Islet precursor cell (in vitro differentiated cells): ENCODE results near the gene CGB2.
A peak's percentile ranks its signal among the peaks of the same experiment; 100 is the strongest.
"Not testable (repeated sequence)": the region's sequence is repeated elsewhere in the genome, so short reads cannot be mapped to it uniquely, and the experiment has no call there.

Experiments
- DNase-seq: peaks from one replicate; pipeline ENCODE4 v3.0.0-alpha.2; 2018

Gene CGB2

DNA sequence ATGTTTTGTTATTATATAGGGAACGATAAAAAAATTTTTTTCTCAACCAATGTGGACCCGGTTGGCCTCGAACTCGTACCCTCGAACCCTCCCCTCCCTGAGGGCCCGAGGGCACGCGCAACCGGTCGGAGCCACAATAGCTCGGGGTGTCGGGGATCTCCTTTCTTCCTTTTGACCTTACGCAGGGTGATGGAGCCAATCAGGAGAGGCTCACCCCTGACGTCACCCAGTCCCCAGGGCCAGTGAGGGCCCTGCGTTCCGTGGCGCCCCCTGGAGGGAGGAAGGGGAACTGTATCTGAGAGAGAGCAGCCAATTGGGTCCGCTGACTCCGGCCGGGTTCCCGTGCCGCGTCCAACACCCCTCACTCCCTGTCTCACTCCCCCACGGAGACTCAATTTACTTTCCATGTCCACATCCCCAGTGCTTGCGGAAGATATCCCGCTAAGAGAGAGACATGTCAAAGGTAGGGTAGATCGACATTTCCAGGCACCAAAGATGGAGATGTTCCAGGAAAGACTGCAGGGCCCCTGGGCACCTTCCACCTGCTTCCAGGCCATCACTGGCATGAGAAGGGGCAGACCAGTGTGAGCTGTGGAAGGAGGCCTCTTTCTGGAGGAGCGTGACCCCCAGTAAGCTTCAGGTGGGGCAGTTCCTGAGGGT is at the start of gene CGB2:
CGB2 (plus strand) TSS at position 249 of the 660 bp plus-strand sequence; CDS start at position 455, 206 bp downstream.
- DNase-seq, result not testable (repeated sequence)

DNA sequence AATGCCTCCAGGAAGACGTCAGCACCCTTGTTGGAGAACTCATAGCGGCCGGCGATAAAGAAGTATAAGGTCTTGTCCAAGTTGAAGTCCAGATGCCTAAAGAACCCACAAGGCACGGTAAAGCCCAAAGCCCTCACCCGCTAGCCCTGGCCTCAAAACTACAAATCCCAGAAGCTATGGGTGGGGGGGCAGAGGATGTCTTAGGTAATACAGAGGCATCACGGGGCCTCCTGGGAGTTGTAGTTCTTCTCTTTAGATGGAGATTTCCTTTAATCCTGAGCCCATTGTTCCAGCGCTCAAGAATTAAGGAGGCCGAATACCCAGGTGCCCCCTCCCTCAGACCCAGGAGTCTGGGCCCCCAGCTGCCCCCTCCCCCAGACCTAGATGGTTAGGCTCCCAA is 49.4 kb upstream of the CGB2 start:
- DNase-seq, result no peak

DNA sequence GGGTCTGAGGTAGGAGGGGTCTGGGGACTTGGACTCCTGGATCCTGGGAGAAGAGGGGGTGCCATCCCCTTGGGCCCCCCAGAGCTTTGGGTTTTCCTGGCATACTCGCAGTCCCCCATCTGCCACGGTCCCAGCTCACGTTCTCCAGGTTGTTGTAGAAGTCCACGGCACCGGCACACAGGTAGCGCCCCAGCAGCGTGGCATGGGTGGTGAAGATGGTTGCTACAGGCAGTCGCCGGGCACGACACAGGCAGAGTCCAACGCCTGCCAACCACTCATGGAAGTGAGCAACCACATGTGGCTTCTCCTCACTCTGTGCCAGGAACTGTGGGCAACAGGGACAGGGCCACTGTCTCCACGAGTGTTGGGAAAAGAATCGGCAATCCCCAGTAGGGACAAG is 46.0 kb upstream of the CGB2 start:
- no peak for DNase-seq

DNA sequence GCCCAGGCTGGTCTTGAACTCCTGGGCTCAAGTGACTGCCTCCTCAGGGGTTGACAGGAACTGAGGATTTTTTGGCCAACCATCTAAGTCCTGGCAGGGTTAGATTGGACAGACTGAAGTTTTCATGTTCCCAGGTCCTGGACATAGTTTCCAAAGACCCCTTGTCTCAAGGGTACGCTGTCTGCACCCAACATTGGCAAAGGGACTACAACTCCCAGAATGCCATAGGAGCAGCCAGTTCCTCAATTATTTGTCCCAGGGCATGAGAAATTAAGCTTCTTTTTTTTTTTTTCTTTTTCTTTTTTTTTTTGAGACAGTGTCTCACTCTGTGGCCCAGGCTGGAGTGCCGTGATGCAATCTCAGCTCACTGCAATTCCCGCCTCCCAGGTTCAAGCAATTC is 45.5 kb upstream of the CGB2 start:
- no peak for DNase-seq

DNA sequence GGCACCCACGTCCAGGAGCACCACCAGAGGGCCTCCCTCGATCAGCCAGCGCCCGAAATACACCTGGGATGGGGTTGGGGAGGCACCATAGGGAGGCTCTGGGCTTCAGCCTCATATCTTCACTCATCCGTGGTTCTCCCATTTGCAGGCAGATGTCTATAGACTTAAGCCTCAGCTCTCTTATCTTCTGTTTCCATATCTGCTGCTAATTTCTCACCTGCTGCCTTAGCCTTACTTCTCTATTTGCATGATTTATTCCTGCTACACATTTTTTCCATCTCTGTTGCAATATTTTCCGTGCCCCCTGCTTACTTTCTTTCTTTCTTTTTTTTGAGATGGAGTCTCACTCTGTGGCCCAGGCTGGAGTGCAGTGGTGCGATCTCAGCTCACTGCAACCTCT is 44.4 kb upstream of the CGB2 start:
- DNase-seq, result no peak

DNA sequence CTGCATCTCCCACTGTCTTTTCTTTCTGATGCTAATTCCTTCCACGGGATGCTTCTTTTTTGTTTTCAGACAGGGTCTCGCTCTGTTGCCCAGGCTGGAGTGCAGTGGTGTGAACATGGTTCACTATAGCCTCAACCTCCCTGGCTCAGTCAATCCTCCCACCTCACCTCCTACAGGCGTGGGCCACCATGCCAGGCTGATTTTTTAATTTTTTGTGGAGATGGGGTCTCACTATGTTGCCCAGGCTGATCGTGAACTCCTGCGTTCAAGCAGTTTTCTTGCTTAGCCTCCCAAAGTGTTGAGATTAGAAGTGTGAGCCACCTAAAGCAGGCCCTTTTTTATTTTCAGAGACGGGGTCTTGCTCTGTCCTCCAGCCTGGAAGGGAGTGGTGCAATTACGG is 43.4 kb upstream of the CGB2 start:
- no peak for DNase-seq

DNA sequence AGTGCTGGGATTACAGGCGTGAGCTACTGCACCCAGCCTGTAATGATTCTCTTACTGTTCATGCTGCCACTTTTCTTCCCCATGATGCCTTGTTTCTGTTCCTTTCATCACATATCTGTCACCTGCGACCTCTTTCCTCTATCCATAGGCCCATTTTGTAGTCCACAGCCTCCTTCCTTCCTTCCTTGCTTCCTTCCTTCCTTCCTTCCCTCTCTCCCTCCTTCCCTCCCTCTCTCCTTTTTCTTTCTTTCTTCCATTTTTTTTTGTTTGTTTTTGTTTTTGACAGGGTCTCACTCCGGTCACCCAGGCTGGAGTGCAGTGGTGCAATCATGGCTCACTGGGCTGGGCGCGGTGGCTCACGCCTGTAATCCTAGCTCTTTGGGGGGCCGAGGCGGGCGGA is 42.8 kb upstream of the CGB2 start:
- no peak for DNase-seq

DNA sequence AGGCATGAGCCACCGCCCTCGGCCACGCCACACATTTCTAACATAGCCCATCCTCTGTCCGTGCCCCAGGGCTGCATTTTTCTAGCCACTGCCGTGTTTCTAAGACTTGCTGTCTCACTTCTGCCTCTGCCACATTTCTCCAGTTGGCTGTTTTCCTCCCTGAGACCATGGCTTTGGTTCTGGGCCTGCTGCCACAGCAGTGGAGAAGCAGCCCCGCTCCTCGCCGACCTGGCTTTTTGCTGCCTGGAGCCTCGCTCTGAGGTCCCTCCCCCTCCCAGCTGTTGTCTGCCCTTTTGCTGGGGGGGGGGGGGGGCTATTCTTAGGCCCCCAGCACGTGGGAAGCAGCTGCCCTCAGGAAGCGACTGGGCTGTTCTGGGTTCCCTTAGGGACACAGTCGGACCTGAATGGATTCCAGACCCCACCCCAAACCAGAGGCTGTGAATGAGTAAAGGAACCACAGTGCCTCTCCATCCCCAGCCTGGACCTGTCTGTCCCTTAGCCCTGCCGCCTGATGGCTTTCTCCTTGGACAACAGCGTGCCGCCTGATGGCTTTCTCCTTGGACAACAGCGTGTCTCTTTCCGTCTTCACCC is 41.9 kb upstream of the CGB2 start:
- DNase-seq, result peak; percentile 80

DNA sequence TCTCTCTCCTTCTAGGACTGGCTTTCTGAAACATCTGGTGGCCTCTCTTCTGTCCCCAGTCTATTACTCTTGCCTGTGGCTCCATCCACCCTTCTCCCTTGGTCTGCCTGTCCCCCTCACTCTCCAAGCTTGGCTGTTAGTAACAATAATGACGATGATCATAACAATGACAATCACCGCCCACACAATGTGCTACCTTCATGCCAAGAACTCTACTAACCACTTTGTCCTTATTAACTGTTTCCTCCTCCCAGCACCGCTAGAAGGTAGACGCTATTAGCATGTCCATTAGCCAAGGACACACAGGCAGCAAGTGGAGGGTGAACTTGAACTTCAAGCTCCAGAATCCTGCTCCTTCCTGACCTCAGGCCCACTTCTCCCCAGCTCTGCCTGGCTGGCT is 41.3 kb upstream of the CGB2 start:
- no peak for DNase-seq

DNA sequence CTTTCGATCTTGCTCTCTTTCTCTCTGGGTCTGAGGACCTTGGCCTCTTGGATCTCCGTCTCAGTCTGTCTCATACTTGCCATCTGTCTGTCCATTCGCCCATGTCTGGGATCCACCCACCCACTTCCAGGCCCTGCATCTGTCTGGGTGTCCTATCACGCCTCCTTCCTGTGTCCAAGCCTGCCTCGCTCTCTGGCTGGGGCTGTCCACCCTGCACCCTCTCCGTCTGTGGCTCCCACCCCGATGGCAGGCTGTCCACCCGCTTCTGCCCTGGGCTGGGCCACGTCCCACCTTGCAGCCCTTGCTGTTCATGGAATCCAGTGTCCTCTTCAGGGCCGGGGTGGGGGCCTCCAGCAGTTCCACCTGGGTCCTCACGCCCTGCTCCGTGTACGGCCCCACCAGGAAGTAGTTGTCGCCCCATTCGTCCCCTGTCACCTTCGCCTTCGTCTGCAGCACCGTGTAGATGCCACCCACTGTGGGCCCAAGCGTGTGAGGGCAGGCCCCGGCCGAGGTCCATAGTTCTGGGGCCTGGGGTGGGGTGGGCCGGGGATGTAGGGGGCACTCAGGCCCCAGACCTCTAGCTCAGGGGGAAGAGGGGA is 40.6 kb upstream of the CGB2 start:
- no peak for DNase-seq

DNA sequence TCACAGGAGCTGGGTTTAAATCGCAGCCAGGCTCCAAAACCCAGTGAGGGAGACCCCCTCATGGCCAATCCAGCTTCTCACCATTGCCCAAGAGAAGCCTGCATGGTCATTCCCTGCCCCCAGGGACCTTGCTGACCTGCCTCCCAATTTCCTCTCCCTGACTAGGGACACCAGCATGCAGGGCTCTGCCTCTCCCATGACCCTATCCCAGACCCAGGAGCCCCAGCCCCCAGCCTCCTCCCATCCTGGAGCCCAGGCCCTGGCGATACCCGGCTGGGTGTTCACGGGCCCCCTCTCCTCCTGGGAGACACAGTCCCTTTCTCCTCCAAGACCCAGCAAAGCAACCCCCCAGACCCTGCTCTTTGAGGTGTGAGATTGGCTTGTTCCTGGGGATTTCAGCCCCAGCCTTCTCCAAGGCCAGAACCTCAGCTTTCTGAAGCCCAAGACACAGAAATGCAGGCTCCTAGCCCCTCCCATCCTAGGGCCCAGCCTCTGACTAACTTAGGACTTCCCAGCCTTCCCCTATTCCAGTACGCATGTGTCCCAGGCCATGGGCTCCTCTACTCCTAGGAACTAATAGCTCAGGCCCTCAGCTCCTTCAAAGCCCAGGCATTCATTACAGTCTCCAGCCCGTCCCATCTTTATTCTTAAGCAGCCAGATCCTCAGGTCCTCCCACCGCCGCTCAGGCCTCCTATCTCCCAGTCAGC is 39.7 kb upstream of the CGB2 start:
- DNase-seq, result peak; percentile 88

DNA sequence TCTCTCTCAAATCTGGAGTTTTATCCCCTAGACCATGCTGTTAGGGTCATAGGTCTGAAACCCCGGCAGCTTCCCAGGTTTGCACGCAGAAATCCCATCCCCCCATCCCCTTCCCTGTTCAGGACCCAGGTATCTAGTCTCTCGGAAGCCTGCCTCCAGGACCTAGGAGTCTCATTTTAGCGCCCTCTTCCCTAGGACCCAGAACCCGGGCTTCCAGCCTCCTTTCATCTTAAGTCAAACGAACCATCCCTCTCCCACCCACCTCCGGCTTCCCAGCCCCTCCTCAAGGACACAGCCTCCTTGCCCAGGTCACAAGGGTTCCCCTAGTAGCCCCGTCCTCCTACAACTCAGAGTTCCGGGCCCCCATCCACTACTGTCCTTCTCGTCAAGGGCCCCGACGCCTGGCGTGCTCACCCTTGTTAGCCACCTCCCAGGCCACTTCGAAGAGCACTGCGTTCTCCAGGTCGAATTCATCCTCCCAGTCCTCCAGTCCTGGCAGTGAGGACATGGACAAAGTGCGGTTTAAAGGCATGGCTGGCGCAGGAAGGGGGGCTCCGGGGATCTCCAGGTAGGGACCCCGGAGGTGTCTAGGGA is 39.0 kb upstream of the CGB2 start:
- DNase-seq, result no peak

DNA sequence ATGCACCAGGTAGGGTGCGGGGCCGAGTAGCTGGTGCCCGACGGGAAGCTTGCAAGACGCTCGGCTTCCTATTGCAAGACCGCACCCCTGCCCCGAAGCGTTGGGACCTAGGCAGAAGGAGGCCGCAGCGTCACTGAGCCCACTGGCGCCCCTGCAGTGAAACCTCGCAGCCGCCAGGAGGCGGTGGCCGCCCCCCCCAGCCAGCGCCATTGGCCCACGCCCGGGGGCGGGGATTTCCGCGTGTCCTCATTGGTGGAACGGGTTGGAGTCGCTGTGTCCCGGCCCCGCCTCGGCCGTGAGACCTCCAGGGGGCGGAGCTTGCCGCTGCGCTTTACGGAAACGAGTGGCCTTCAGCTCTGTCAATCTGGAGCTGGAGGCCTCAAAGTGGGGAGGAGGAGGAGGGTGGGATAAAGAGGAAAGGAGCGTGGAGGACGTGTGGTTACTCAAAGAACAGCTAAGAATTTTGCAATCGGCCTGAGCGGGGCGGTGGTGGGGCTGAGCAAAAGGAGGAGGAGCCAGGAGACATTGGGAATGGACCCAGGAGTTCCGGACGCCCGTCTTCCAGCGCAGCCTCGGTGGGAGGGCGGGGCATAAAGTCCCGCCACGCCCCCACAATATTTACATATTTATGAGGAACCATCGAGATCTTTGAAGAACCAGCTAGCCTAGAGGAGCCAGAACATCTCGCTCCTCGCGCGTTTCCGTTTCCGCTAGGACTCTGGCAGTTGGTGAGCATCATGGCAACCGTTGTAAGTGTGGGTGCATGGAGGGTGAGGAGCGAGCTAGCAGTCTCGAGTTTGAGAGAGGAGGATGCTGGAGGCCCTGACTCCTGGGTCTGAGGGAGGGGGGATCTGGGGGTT is 38.3 kb upstream of the CGB2 start, which contains the start of the genes GYS1 and RUVBL2:
GYS1 (minus strand) TSS at position 135 of the 860 bp plus-strand sequence. CDS start 197 bp downstream, outside the sequence.
RUVBL2 (plus strand) TSS at position 713 of the 860 bp plus-strand sequence; CDS start at position 738, 25 bp downstream.
- peak; percentile 100 for DNase-seq

DNA sequence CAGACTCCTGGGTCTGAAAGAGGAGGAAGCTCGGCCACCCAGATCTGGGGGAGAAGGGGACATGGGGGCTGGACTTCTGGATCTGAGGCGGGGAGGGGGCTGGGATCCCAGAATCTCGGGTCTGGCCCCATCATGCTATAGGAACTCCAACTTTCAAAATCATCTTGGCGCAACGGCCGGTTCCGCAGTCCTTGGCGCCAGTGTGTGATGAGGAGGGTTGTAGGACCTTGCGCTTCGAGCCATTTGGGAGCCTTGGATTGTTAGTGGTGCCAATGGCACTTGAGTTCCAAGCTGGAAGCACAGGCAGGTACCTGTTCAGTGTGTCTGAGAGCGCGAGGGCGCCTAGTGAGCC is 37.7 kb upstream of the CGB2 start:
- DNase-seq, result no peak

DNA sequence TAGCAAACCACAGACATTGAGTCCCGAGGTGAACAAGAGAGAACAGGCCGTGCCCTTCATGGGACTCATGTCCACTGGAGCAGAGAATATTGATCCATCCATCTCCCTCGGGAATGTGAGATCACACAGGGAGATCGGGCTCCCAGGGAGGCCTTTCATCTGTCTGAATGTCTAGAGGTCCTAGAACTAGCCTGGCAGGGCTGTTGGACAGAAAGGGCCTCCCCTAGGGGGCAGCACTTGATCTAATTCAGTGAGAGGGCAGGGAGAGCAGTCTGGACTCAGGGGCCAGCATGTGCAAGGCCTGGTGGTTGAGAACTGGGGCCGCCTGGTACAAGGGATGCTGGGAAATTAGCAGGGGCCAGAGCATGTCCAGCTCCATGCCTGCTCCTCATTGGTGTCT is 33.7 kb upstream of the CGB2 start:
- peak; percentile 92 for DNase-seq

DNA sequence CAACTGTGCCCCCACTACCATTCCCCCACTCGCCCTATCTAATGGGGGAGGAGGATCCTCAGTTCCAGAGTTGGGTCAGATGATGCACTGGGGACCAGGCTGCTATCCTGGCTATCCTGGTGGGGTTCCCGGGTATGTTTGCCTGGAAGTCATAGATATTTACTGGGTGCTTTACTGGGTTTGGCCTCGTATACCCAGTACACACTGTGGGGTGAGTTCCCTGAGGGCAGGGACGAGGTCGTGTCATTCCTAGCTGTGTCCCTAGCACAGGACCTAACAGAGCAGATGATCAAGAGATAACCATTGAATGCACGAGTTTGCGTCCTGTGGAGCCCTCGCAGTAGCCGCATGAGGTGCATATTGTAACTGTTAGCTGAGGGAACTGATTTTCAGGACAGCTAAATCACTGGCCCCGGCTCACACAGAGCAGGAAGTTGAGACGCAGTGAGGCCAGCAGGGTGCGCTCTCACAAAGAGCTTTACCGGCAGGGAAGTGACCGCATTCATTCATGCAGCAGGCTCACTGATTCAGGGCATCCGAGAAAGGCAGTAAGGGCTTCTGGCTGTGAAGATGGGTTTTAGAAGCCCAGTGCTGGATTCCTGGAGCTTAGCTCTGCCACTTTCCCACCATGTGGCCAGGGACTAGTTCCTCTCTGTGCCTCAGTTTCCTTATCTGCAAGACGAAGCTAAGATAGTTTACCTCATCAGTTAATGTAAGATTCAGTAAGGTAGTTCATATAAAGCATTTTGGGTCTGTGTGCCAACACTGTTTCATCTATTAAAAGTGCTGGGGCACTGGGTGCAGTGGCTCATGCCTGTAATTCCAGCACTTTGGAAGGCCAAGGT is 32.0 kb upstream of the CGB2 start:
- peak; percentile 92 for DNase-seq

DNA sequence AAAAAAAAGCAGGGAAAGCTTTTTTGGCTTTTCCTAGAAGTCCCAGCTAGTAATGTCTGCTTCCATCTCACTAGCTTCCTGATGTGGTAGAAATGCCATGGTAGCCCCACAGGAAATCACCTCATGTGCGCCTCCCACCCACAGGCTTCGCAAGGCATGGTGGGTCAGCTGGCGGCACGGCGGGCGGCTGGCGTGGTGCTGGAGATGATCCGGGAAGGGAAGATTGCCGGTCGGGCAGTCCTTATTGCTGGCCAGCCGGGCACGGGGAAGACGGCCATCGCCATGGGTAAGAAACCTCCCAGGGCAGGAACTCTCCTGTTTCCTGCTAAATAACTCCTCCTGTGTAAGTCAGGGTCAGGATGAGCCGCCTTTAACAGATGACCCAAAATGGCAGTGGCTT is 27.6 kb upstream of the CGB2 start:
- no peak for DNase-seq

DNA sequence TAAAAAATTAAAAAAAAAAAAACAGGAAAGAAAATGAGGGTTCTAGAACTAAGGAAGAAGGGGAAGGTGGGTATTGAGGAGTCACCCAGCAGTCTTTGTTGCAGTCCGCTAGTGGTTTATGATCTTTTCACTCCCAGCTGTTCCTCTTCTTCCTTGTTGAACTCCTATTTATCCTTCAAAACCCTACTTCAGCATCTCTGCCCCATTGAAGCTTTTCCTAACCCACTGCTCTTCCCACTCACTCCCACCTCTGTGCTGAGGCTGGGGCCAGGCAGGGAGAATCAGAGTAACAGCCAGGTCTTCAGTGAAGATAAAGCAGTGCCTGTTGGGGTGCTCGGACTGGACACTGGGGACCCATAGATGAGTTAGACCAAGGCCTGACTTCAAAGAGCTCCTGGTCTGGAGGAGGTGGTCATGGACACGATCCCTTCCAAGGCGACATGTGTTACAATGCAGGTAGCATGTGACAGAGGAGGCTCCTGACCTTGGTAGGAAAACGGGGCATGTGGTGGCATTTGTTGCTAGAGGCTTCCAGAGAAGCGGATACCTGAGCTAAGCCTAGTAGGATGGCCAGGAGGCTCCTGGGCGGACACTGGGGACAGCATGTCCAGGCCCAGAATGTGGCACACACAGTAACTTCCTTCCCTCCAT is 26.6 kb upstream of the CGB2 start:
- no peak for DNase-seq

DNA sequence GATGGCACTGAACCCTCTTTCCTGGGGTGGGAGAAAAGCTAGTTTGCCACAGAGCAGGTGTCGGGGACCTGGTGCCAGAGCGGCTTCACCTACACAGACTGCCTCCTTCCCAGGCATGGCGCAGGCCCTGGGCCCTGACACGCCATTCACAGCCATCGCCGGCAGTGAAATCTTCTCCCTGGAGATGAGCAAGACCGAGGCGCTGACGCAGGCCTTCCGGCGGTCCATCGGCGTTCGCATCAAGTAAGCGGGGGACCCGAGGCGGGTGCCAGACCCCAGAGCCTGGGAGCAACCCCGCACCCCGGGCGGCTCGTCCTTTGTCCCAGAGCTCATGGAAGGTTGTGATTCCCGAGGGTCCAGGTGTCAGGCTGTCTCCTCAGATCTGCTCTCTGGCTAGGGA is 24.8 kb upstream of the CGB2 start:
- DNase-seq, result no peak

DNA sequence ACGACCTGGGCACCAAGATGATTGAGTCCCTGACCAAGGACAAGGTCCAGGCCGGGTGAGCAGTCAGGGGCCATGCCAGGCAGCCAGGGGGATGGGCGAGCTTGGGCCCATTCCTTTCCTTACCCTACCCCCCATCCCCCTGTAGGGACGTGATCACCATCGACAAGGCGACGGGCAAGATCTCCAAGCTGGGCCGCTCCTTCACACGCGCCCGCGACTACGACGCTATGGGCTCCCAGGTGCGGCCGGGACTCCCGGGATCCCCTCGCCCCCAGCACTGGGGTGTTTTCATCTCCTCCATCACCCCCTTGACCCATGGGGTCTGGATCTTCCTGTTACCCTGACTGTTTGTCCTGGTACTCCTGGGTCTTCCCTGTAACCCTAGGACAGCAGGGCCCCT is 21.9 kb upstream of the CGB2 start:
- DNase-seq, result no peak

DNA sequence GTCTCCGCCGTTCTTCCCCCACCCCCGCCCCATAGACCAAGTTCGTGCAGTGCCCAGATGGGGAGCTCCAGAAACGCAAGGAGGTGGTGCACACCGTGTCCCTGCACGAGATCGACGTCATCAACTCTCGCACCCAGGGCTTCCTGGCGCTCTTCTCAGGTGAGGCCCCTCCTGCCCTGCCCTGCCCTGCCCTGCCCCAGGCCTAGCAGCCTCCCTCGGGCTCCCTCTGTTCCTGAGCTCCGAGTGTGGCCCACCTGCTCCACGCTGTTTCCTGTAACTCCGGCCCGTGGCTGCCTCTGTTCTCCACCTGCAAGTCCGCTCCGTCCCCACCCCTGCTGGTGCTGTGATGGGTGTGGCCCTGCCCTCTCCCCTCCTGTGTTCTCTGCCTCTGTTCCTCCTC is 21.2 kb upstream of the CGB2 start:
- DNase-seq, result no peak
